Transverse colon (tissue), 4 donors: ENCODE results near the gene TTLL7.

Source experiments
- EP300 ChIP-seq: sonication (generic); formaldehyde crosslinking; IDR thresholded peaks from one replicate; pipeline ENCODE4 v1.6.1; 2017; ENCODE audit warnings: antibody characterized with exemption, low read depth
- POLR2A ChIP-seq: fragments of 450-650 bp; IDR thresholded peaks from one replicate; pipeline ENCODE4 v1.6.1; 2016; ENCODE audit warnings: antibody characterized with exemption, mild to moderate bottlenecking, moderate library complexity
- POLR2AphosphoS5 ChIP-seq, 3 donors: sonication (generic); formaldehyde crosslinking; IDR thresholded peaks; one replicate each; pipeline ENCODE4 v1.6.1; 2016; ENCODE audit warnings: antibody characterized with exemption in 3 of 3
- TF ChIP-seq, protein P1 (sequence below), 5 experiments: fragments of 200-600 bp in 3 of 5; fragments of 450-650 bp in 2 of 5; sonication (generic) in 3 of 5; IDR thresholded peaks; 1 replicate in 2 of 5; 2 replicates in 3 of 5; pipeline ENCODE4 v1.5.1; 2016 to 2017; ENCODE audit warnings: antibody characterized with exemption in 5 of 5, inconsistent platforms in 3 of 5, mild to moderate bottlenecking in 2 of 5, moderate library complexity in 1 of 5

DNA sequence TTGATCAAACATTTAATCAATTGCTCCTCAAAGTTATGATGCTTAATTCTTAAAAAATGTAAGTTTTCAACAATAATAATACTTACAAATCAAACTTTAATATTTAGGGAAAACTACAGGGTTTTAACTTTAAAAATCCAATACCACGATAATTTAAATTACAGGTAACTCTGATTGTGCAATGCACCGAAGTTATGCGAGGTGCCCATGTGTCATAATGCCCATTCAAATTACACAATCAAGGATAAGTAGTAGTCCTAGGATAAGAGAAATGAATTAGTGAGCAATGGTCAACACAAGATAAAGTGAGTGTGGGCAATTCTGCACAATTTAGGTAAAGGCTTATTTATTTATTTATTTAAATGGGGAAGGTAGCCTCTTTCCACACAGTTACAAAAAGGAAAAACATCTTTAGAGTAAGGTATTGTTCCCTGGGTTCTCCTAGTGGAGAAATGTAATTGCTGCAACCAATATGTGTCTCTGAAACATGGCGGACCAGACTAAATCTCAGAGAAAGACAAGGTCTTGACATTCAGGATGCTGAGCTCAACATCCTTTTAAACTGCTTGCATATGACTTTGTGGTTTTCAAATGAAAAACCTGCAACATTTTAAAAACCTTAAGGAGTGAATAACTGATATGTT lies 164.2 kb downstream of the TTLL7 start:
- no peak for TF ChIP-seq EP300
- TF ChIP-seq, protein P1, sequence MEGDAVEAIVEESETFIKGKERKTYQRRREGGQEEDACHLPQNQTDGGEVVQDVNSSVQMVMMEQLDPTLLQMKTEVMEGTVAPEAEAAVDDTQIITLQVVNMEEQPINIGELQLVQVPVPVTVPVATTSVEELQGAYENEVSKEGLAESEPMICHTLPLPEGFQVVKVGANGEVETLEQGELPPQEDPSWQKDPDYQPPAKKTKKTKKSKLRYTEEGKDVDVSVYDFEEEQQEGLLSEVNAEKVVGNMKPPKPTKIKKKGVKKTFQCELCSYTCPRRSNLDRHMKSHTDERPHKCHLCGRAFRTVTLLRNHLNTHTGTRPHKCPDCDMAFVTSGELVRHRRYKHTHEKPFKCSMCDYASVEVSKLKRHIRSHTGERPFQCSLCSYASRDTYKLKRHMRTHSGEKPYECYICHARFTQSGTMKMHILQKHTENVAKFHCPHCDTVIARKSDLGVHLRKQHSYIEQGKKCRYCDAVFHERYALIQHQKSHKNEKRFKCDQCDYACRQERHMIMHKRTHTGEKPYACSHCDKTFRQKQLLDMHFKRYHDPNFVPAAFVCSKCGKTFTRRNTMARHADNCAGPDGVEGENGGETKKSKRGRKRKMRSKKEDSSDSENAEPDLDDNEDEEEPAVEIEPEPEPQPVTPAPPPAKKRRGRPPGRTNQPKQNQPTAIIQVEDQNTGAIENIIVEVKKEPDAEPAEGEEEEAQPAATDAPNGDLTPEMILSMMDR (IDR thresholded peaks at IDR 0.05): no peak
- no peak for TF ChIP-seq POLR2AphosphoS5 (IDR thresholded peaks at IDR 0.05)
- no peak for TF ChIP-seq POLR2A
